ENCODE data around the gene GASK1B.

GASK1B gene

GRCh38 chr4:158134222-158134621, 38.6 kb downstream of the GASK1B start:
- no peak for FAIRE-seq

GRCh38 chr4:158133551-158133950, 39.3 kb downstream of the GASK1B start:
- no peak for FAIRE-seq

GRCh38 chr4:158131027-158131426, 41.8 kb downstream of the GASK1B start:
- peak; percentile 86 for FAIRE-seq

- no peak for FAIRE-seq
Observed at GRCh38 chr4:158130204-158130603, 42.6 kb downstream of the GASK1B start.

GRCh38 chr4:158129694-158130093, 43.1 kb downstream of the GASK1B start:
- FAIRE-seq = no peak

- FAIRE-seq = no peak
Observed at GRCh38 chr4:158128540-158128939, 44.3 kb downstream of the GASK1B start.

- no peak for FAIRE-seq
Observed at GRCh38 chr4:158125310-158125709, 47.5 kb downstream of the GASK1B start.
